NT2/D1 (cell line): Measurements from ENCODE around the gene MEA1.

Experiments used
- SUZ12 ChIP-seq: IDR thresholded peaks from 2 replicates; pipeline ENCODE4 v1.6.1; 2011; ENCODE audit not compliant: insufficient read length, insufficient read depth; ENCODE audit errors: extremely low read depth
- YY1 ChIP-seq: IDR thresholded peaks from 2 replicates; pipeline ENCODE4 v1.6.1; 2011; ENCODE audit not compliant: insufficient read length, insufficient read depth

GRCh38 chr6:43024436-43024835 lies 10.7 kb upstream of the MEA1 start:
- no peak for TF ChIP-seq SUZ12
- no peak for TF ChIP-seq YY1
